Neural progenitor cell (in vitro differentiated cells): ENCODE measurements around the gene RAI1.

Experiments
- CTCF ChIP-seq: fragments of 200-600 bp; sonication (generic); IDR thresholded peaks from 2 replicates; pipeline ENCODE4 v1.5.1; 2017; ENCODE audit warnings: antibody characterized with exemption, mild to moderate bottlenecking
- EZH2 ChIP-seq: fragments of 200-600 bp; sonication (generic); IDR thresholded peaks from 2 replicates; pipeline ENCODE4 v1.6.1; 2017; ENCODE audit warnings: antibody characterized with exemption, mild to moderate bottlenecking, moderate library complexity

GRCh38 chr17:17857496-17857895 is 176.2 kb downstream of the RAI1 start:
- no peak for TF ChIP-seq CTCF
- no peak for TF ChIP-seq EZH2
